Activated CD8-positive, alpha-beta memory T cell treated with anti-CD3 and anti-CD28 coated beads for 1 hour (primary cell): ENCODE data around the gene BTBD6.
"Not testable (repeated sequence)": the region's sequence is repeated elsewhere in the genome, so short reads cannot be mapped to it uniquely, and the experiment has no call there.

Experiments
- DNase-seq, 2 donors: peaks; one replicate each; pipeline ENCODE4 v3.0.0-alpha.2; 2020; ENCODE audit warnings: low read depth in 1 of 2; ENCODE audit errors: extremely low read depth in 1 of 2

Gene BTBD6

DNA sequence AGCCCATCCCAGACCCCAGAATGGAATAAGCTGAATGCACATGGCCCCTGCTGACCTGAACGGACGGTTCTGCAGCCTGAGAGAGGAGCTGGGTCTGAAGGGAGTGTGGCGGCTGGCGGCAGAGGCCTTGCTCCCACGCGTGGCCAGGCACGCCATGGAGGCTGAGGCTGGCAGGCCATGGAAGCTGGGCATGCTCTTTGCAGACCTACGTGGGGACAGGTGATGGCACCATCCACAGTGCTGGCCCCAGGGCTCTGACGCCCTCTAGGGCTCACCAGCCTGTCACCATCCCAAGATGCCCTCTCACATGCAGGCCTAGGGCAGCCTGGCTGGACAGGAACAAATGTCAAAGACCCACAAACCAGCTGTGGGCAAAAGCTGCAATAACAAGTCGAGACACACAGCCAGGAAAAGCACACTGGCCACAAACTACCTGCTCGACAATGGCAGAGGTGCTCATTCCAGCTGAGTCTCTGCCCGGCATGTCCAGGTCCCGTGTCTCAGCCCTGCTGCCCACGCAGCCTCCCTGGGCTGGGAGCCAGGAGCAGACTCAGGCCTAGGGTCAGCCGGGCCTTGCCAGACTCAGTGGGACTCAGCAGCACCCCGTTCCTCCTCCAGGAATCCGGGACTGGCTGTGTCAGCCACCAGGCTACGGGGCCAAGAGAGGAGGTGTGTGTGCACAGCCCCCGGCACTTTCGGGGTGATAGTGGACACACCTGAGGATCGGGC, 19.7 kb downstream of the BTBD6 start:
- DNase-seq: no peak

DNA sequence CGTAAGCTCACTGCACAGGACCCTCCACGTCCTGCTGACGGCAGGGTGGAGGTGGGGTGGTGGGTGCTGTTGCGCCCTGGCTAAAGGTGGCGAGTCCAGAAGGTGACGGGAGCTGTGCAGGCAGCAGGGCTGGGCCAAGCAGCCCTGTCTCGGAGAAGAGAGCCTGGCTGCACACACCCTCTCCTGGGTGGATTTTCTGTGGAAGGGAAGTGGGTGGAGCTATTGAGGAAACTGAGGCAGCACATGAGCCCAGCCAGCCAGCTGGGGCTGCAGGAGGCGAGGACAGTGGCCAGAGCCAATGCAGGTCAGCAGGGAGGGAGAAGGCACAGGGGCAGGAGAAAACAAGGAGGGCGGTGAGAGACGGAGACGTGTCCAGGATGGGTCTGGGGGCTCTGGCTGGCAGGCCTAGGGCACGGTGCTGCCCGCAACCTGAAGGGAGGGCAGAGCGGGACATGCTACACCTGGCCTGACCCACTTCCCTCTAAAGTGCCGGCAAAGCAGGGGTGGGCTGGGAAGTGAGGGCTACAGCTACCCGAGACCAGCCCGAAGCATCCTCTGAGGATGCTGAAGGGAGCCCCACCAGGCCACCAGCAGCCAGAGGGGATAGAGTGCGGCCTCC, 20.5 kb downstream of the BTBD6 start:
- DNase-seq: no peak

DNA sequence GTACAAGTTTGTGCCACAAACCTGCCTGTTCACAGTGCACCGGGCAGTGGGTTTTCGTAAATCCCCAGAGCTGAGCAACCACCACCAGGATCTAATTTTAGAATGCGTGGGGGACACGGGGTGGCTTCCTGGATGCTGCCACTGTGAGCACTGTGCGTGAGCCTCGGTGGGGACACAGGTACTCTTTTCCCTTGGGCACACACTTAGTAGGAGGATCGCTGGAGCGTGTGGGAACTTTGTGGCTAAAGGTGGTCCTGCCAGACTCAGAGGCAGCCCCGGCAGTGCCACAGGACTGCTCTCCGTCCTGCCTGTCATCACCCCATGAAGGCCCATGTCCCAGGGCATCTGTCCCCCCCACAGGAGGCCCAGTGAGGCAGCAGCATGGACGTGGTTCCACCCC, 21.1 kb downstream of the BTBD6 start:
- DNase-seq: no peak

DNA sequence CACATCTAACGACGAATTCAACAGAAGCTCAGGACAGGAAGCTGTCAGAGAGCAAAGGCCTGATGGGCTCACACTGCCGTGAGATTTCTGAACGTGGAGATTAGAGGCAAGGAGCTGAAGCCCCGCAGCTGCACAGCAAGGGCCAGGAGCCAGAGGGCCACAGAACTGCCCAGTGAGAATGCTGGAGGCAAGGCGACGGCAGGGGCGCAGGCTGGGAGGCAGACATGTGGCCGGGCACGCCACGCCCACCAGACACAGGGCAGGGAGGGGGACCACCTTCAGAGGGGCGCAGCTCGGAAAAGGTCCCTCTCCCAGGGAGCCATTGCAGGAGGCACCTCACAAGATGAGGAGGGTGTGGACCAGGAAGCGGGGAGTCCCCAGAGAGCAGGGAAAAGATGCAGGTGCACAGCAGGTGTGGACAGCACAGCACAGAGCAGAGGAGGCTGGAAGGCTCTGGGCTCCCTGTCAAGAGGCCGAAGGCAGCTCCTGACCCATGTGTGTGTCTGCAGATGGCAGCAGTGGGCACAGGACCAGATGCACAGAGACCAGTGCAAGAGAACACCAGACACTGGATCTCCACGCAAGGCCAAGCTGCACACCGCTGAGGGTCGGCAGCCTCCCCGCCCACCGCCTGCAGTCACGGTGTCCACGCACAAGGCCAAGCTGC, 23.0 kb downstream of the BTBD6 start:
- DNase-seq: no peak

DNA sequence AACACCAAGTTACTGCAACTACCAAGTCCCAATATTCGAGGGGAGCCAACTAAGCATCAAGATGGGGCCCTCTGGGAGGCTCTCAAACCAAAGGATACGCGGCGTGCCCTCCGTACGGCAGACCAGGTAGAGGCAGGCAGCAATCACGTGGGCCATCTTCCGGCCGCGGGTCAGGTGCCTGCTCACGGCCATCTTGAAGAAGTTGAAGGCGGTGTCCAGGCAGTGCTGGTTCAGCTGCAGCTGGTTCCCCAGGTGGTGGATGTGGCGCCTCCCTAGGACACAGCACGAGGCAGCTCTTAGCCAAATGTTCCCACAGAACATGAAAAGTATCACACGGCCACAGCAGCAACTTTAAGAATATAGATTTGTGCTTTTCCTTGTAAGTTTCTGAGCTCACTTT, 24.3 kb downstream of the BTBD6 start:
- no peak for DNase-seq

DNA sequence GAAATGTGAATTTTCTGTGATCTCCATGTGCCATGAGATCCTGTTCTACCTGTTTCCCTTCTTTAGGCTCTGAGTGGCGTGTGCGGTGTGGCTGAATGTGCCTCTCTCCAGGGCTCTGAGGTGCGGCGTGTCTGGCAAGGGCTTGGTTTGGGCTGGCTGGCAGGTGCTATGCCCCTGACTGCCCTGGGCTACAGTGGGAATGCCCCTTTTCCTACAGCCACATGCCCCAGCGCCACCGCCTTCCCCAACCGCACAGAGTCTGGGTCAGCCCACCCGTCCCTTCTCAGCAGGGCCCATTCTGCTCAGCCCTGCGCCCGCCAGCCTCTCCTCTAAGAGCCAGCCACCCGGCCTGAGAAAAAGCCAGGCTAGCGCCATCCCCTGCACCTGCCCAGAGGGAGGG, 24.7 kb downstream of the BTBD6 start:
- no peak for DNase-seq

DNA sequence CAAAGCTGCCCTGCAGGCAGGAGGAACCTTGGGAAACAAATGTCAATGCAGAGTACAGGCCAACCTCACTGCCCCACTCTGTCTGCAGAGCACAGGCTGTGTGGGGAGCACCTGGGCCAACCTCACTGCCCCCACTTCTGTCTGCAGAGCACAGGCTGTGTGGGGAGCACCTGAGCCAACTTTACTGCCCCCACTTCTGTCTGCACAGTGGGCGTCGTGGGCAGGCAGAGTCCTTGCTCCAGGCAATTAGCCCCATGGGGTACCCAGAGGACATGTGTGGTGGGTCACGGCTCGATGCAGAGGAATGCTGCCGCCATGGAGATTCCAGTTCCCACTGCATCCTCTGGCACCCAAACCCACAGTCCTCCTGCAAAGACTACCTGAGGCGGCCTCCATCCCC, 26.3 kb downstream of the BTBD6 start:
- DNase-seq: no peak

DNA sequence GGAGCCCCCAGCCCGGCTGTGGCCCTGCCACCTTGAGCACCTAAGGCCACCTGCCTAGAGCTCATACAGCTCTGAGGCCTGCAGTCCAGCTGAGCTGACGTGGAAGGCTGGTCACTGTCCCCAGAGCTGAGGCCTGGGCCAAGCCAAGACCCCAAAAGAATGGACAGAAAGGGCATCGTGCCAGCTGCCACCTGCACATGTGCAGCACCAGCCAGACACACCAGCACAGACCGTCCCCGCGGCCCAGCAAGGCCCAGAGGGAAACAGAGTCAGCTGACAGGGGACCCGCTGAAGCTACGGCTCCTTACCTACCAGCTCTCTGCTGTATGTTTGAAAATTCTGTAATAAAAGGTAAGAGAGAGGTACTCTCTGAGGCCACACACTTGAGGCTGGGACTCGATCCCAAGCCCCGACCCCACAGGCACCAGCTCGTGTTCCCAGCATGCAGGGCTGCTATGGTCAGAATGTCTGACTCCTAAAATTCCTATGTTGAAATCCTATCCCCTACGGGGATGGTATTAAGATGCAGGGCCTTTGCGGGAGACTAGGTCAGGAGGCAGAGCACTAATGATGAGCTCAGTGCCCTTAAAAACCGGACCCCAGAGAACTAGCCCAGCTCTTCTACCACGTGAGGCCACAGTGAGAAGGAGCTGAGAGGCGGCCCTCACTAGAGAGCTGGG, 27.1 kb downstream of the BTBD6 start:
- no peak for DNase-seq

DNA sequence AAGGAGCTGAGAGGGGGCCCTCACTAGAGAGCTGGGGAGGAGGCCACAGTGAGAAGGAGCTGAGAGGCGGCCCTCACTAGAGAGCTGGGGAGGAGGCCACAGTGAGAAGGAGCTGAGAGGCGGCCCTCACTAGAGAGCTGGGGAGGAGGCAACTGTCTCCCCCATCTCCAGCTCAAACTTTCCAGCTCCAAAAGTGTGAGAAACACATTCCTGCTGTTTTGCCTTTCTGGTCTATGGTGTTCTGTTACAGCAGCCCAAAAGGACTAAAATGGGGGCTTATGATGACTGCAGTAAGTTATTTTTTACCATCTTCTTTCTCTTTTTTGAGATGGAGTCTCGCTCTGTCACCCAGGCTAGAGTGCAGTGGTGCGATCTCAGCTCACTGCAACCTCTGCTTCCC, 29.1 kb downstream of the BTBD6 start:
- DNase-seq: not testable (repeated sequence)

DNA sequence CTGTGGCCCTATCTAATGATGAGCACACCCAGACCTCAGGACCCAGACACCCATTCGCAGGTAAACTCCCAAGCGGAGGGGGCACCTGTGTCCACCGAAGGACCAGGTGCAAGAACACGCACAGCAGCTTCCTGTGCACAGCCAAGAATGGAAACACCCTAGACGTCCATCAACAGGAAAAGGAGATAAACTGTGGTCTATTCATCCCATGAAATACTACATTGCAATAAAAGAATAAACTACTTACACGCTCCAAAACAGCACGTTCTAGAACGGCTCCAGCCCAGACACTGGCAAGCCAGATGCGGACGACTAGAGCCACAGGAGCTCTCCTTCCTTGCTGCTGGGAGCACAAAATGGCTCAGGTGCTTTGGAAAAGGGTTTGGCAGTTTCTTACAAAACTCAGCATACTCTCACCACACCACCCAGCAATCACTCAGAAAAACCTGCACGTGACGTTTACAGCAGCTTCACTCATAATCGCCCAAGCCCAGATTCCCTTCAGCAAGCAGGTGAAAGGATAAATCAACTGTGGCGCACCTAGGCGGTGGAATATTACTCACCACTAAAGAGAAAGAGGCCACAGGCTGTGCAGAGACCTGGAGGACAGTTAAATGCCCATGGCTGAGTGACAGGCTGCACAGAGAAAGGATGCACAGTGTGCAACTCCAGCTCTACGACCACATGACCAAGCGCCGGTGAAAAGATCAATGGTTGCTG, 31.5 kb downstream of the BTBD6 start:
- no peak for DNase-seq

DNA sequence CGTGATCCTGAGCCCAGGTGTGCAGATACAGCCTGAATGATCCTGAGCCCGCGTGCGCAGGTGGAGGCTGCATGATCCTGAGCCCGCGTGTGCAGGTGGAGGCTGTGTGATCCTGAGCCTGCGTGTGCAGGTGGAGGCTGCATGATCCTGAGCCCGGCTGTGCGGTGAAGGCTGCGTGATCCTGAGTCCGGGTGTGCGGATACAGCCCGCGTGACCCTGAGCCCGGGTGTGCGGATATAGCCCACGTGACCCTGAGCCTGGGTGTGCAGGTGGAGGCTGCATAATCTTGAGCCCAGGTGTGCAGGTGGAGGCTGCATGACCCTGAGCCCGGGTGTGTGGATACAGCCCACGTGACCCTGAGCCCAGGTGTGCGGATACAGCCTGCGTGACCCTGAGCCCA, 32.2 kb downstream of the BTBD6 start:
- no peak for DNase-seq

DNA sequence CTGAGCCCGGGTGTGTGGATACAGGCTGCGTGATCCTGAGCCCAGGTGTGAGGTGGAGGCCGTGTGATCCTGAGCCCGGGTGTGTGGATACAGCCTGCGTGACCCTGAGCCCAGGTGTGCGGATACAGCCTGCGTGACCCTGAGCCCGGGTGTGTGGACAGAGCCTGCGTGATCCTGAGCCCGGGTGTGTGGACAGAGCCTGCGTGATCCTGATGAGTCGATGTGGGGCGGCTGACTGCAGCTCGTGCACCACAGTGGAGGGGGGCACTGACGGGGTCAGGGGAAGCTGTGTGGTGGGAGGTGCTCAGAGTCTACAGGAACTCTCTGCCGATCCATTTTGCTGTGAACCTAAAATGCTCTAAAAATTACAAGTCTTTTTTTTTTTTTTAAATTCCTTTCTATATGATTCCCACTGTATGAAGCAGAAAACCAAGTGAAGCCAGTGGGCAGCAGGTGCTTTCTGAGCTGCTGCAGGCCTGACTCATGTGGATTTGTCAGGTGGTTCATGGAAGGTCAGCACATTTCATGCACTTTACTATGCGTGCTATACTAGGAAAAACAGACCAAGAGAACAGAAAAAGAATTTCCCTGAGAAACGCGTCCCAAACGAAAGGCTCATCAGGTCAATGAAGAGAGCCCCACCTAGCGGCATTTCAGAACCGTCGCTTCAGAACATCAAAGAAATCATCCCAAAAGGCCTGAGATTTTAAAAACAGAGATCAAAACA, 33.2 kb downstream of the BTBD6 start:
- DNase-seq: no peak

DNA sequence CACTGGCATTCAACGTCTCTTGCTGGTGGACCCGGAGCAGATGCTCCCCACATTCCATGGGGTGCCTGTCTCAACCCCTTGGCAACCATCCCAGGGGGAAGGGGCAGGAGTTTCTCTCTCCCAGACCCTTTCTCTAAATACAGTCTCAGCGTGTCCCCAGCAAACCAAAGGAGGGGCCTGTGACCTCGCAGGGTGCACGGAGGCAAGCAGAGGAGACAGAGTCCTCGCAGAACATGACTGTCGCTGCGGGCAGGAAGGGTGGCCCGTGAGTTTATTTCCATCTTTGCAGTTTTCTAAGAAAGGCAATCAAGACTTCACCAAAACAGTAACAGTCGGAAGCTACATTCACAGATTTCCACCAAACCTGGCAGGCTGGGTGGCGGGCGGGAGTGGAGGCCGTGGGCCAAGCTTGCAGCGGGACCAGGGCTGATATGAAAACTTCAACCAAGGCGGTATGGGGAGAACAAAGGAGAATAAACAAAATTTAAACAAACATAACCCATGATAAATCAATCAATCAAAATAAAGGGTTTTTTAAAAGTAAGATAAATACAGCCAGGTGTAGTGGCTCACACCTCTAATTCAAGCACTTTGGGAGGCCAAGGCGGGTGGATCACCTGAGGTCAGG, 33.9 kb downstream of the BTBD6 start:
- no peak for DNase-seq

DNA sequence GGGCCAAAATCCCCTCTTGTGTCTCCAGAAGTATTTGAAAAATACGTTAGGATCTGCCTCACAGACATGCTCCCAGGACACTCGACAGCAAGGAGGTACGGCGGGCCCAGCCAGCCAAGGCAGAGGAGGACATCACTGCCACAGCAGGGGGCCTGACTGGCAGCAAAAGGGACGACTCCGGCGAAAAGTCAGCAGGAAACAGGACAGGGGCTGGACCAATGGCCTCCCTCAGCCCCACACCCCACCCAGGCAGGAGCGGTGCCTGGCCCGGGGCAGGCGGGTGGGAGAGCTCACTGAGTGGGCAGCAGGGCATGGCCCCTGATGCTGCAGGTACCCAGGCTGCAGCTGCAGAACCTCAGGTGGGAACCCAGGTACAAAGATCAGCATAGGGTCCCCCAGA, 34.7 kb downstream of the BTBD6 start:
- DNase-seq: no peak

DNA sequence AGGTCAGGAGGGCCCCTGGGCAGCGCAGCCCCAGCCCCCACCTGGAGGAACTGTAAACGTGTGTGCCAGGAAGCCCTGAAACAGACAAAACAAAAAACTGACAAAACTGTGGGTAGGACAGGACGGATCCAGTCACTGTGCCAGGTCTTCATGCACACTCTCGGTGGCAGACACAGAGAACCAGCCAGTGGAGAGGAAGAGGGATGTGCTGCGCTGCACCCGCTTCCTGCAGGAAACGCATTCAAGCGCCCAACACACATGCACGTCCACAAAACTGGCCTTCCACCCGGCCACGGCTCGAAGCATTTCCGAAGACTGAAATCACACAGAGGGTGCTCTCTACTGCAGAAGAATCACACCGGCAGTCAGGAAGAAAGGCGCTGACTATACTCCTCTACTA, 35.6 kb downstream of the BTBD6 start:
- DNase-seq: no peak

DNA sequence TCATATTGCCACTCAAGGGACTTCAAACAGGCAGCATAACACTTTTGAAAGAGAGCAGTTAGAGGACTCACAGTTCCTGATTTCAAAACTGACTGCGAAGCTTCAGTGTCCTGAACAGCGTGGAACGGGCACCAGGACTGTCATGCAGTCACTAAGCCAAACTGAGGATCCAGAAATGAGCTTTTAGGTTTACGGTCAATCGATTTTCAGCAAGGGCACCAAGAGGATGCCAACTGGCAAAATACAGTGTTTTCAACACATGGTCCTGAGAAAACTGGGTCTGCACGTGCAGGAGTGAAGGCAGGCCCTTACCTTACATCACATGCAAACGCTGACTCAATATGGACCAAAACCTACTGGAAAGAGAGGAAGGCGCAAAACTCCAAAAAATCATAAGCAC, 36.8 kb downstream of the BTBD6 start:
- DNase-seq: no peak

DNA sequence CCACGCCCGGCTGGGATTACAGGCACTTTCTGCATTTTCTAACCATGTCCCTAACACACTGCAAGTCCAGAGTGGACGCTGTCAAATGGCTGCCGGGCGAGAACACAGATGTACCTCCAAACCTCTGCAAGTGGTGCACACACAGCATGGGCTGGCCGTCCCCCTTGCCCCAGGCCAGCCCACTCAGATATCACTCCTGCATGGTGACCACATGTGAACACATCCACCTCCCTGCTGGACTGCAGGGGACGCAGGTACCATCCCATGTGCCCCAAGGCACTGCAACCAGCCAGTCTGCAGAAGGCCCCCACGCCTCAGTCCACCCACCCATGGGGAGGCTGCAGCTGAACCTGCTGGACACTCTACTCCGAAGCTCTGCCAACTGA, 38.4 kb downstream of the BTBD6 start:
- DNase-seq: no peak

DNA sequence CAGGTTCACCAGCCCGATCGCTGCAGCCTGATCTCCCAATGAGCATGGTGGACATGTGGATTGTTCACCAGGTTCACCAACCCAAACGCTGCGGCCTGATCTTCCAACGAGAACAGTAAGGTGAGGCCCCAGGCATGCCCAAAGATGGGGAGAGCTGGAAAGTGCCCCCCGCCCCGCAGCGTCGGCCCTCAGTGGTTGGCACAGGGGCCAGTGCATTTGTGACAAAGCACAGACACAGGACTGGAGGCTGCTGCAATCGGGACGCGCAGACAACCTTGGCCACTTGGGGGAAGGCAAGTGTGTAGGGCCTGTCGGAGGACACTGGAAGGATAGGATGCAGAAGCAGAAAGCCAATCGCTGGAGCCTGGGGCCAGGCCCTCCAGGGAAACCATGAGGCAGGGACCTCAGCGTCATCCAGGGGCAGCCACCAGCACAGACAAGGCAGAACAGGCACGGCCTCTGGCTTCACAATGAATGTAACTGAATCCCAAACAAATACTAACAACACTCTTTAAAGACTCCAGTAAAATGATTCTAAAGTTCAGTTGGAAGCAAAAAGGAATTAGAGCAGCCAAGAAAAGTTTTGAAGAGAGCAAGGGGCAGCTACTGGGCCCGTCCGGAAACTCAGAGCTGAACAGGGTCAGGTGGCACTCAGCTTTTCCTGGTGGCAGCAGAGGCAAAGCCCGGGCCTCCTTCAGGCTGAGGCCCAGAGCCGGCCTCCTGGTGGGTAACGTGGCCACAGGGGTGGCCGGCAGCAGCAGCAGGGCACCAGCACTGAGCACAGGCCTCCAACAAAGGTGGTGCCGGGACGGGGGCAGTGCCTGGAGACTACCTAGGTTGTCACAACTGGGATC, 39.1 kb downstream of the BTBD6 start:
- no peak for DNase-seq

DNA sequence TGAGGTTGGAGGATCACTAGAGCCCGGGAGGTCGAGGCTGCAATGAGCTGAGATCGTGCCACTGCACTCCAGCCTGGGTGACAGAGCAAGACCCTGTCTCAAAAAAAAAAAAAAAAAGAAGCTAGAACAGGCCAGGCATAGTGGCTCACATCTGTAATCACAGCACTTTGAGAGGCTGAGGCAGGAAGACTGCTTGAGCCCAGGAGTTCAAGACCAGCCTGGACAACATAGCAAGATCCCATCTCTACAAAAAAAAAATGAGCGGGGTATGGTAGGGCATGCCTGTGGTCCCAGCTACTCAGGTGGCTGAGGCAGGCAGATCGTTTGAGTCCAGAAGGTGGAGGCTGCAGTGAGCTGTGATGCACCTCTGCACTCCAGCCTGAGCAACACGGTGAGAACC, 40.6 kb downstream of the BTBD6 start:
- DNase-seq: not testable (repeated sequence)
